GM19455 (cell line): ENCODE data around the gene PHGDH.
A peak's percentile ranks its signal among the peaks of the same experiment; 100 is the strongest.
"Not testable (repeated sequence)": the region's sequence is repeated elsewhere in the genome, so short reads cannot be mapped to it uniquely, and the experiment has no call there.

Experiments used
- ATAC-seq: cut with Tn5 transposase; IDR thresholded peaks from one replicate; pipeline ENCODE4 v1.9.1; 2021; ENCODE audit not compliant: unreplicated experiment

The PHGDH gene

DNA sequence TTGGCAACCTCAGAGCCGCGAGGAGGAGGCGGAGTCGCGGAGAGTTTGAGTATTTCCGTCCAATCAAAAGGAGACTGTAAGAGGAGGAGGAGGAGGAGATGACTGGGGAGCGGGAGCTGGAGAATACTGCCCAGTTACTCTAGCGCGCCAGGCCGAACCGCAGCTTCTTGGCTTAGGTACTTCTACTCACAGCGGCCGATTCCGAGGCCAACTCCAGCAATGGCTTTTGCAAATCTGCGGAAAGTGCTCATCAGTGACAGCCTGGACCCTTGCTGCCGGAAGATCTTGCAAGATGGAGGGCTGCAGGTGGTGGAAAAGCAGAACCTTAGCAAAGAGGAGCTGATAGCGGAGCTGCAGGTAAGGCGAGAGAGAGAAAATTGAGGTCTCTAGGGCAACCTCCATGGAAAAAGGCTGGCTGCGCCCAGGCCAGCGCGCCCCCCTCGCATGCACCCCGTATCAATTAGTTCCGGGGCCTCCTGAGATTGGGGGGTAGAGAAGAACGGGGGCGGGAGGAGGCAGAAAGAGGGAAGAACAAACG is at the start of gene PHGDH:
Gene PHGDH, plus strand, starts transcription at position 131 of the 538 bp plus-strand sequence. Its CDS starts 89 bp downstream, at position 220.
- ATAC-seq = no peak

DNA sequence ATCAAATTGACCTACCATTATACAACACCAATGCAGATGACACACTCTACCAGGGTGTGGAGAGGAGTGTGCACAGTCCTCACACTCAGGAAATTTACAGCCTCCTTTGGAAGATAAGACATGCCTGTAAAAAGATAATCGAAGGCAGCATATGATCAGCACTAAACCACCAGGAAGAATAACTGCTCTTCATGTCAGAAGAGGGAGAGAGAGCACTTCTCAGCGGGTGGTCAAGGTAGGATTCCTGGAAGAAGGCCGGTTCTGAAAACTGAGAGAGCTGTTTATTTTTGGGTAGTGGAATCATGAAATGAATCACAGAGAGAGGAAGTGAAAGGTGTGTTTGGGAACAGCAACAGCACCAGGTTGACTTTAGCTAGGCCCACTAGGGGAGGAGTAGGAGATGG is 49.7 kb upstream of the PHGDH start:
- peak; percentile 80 for ATAC-seq

- ATAC-seq = no peak
Measured at GRCh38 chr1:119664067-119664466, 47.7 kb upstream of the PHGDH start.

GRCh38 chr1:119667173-119667572 is 44.6 kb upstream of the PHGDH start:
- ATAC-seq = no peak

DNA sequence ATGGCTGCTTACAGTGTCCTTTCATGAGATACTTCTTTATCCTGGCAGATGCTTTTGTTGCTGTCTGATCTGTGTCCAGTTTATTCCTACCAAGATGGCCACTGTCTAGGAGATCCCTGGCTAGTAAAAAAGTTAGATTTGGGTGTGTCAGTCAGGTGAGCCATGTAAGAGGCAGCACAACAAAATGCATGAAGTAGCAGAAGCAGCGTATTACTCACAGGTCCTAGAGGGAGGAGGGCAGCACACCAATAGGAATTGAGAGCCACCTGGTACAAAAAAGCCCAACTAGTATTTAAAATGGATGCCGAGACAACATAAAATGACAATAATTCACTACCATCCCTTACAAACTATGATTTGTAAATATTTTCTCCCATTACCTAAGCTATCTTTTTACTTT is 40.8 kb upstream of the PHGDH start:
- ATAC-seq = no peak

DNA sequence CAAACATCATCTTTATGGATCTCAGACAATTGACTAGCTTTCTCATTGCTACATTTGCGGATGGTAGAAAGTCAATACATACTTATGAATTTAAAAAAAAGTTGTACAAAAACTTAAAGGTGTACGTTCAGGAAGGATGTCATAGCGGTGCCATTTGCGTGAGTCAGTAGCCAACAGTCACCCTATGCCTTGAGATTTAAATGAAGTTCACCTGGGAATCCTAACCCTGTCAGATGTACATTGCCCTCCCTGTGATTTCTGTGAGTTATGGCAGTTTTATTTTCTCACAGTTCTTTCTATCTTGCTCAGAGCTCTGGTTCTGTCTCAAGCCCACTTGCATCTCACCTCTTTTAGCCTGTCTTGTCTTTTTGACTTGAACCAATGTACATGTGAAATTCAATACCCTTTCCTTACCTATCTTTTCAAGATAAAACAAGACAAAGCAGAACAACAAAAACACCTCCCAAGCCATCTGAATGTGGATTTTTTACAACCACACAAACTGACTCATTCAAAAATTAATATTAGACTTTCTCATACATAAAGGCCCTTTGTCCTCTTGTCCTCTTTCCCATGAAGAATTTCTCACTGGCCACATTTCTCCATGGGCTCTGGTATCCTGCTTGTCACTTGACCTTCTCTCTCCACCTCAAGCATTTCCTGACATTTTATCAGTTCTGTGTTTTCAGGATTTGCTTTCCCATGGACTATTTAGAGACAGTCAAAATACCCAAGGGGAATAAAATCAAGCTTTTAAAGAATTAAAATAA is 38.4 kb upstream of the PHGDH start:
- ATAC-seq = no peak

- ATAC-seq = no peak
Measured at GRCh38 chr1:119674111-119674526, 37.6 kb upstream of the PHGDH start.

GRCh38 chr1:119674835-119675289 is 36.9 kb upstream of the PHGDH start:
- ATAC-seq = no peak

DNA sequence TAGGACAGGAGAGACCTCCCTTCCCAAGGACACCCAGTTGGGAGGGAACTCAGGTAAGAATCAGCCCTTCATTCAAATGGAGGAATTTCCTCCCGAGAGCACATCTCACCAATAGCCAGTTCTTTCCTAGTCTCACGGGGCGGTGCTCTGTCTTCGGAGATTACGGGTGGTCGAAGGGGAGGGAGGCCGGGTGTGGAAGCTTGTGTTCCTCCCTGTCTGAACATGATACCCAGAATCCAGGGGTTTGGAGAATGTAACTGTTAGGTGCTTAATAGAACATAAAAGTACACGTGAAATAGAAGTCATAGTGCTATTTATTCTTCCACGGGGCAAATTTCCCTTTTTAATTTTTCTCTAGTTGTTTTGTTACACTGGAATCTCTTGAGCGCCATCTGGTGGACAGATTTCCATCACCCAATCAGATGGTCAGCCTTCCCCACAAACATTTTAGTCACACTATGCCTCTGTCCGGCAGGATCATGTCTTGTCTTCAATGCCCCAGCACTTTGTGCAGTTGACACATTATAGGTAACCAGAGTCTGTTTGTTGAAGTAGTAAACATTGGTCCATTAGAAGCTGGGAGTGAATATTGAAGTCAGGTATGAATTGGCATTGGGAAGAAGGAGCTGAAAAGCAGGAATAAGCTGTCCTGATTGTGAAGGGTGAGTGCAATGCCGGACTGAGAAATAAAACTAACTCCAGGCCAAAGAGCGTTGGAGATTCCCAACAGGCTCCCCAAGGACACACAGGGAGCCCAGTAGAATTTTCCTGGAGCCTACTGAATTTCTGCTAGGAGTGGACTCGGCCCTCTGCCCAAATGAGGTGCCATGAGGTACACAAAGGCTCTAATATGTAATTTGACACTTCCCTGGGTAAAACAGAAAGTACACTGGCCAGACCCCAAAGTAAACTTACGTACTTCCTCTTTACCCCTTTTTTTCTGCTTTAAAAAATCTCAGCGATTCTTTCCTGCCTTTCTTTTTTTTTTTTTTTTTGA is 36.1 kb upstream of the PHGDH start:
- ATAC-seq = no peak

- no peak for ATAC-seq
Measured at GRCh38 chr1:119676571-119677206, 35.0 kb upstream of the PHGDH start.

- no peak for ATAC-seq
Measured at GRCh38 chr1:119679223-119679622, 32.5 kb upstream of the PHGDH start.

DNA sequence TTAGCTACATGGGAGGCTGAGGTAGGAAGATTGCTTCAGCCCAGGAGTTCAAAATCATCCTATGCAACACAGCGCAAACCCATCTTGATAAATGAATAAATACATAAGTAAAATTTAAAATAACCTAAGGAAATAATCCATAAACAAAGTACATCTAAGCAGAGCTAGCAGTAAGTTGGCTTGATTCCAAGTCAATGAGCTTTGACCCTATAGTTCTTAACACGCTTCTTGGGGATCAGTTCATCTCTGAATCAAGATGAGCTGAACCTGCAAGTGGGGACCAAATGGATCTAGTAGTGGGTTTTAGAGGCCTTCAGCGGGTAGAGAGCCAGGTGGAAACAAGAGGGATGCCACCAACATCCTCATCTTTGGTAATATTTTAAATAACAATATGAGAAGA is 31.5 kb upstream of the PHGDH start:
- no peak for ATAC-seq

- ATAC-seq = no peak
Measured at GRCh38 chr1:119680723-119681122, 31.0 kb upstream of the PHGDH start.

DNA sequence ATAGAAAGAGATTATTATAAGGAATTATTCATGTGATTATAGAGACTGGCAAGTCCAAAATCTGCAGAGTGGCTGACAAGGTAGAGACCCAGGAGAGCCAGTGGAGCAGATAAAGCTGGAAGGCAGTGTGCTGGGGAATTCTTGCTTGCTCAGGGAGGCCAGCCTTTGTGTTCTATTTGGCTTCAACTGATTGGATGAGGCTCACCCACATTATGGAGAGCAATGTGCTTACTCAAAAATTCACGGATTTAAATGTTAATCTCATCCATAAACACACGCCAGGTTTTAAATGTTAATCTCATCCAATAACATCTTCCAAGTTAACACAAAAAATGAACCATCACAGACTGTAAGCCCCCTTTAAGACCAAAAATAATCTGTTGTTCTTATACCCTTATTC is 30.2 kb upstream of the PHGDH start:
- no peak for ATAC-seq

- no peak for ATAC-seq
Measured at GRCh38 chr1:119682141-119682540, 29.6 kb upstream of the PHGDH start.

GRCh38 chr1:119683893-119684292 is 27.8 kb upstream of the PHGDH start:
- ATAC-seq = no peak

DNA sequence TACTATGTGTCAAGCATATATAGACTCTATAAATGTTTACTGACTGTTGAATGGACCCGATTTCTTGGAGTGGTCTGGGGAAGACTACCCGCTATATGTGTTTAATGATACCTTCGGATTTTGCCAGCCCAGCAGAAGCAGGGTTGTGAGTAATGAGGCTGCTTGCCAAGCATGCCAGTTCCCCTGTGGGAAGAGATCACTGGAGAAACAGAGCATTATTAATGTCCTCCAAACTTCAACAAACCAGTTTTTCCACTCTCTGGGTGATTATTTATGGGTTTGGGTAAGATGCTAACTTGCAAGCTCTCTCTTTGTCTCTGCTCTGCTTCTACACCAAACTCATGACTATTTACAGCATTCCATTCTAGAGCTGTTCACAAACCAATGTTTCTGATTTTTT is 25.1 kb upstream of the PHGDH start:
- ATAC-seq = no peak

GRCh38 chr1:119687434-119688079 is 24.2 kb upstream of the PHGDH start:
- no peak for ATAC-seq

- no peak for ATAC-seq
Measured at GRCh38 chr1:119688810-119689209, 22.9 kb upstream of the PHGDH start.

DNA sequence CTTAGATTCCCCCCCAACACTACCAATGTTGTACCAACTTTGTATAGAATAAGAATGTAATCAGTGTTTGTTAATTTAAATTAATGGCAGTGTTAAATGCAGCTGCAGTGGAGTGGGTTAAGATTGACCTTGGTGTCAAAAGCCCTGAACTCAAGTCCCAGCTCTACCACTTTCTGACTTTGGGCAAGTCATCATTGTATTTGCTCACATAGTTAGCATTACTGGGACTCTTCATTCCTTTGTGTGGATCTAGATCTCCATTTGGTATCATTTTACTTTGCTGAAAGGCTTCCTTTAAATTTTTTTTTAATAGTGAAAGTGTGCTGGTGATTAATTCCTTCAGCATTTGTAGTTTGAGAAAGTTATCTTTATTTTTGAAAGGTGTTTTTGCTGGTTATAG is 22.2 kb upstream of the PHGDH start:
- no peak for ATAC-seq

GRCh38 chr1:119696863-119697262 is 14.9 kb upstream of the PHGDH start:
- ATAC-seq = not testable (repeated sequence)
